Activated CD4-positive, CD25-positive, alpha-beta regulatory T cell treated with anti-CD3 and anti-CD28 coated beads, Interleukin-2, amount 50 U/mL, for 24 hours (primary cell): ENCODE data around the gene TTC9C.
"Not testable (repeated sequence)": the region's sequence is repeated elsewhere in the genome, so short reads cannot be mapped to it uniquely, and the experiment has no call there.

Experiments used
- ATAC-seq, 2 donors: fragments of 150-1000 bp; cut with Tn5 transposase; one replicate each; pipeline ENCODE4 v1.10.0; 2021; ENCODE audit warnings: mild to moderate bottlenecking in 1 of 2, moderate library complexity in 1 of 2

Gene TTC9C

DNA sequence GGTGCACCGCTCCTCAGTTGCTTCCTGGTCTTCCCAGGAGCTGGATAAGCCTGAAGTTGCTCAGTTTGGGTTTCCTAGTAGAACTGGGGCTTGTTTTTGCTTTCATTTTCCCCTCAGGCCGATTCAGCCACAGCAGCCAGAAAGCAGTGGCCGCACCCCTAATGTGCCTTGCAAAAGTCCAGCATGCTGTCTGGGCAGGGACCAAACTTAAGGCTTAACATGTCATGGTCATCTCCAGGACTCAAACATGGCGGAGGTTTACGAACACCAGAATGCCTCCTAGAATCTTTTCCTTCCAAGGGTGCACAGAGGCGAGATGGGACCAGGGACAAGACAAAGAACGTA, 18.3 kb upstream of the TTC9C start:
- no peak for ATAC-seq

DNA sequence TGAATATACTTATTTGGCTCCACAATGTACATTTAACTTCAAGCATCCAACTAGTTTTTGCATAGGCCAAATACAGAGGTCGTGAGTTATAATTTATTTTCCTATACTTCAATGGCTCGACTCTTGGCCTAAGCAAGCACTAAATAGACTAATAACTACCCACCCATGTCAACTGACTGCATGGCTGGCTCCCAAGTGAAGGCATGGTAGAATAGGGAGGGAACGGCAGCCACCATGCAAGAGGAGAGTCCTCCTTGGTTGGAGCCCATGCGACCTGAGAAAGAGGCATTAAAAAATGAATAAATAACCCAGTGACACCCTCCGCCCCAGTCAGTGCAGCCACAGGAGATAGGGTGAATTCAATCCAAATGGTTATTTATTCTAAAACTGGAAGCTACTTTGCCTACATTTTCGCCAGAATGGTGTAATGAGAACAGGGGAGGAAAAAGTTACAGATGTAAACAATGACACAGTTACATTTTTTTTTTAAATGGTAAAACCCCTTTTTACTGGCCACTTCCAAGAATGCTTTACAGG, 15.9 kb upstream of the TTC9C start:
- ATAC-seq, result no peak

DNA sequence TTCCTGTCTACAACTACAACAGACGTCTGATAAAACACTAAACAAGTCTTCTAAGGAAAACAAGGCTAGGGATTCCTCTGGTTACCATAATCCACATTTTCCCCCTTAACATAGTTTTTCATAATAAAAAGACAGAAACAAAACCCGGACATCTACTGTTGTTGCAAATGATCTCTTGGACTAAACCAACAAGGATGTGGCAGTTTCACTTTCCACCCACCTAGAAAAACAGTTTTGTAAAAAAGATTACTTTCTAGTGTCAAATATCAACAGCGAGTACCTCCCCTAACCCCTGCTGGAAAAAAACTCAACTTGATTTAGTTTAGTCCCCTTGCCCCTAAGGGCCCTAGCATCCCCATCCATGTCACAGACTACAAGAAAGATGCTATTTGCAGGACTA, 15.4 kb upstream of the TTC9C start:
- no peak for ATAC-seq

DNA sequence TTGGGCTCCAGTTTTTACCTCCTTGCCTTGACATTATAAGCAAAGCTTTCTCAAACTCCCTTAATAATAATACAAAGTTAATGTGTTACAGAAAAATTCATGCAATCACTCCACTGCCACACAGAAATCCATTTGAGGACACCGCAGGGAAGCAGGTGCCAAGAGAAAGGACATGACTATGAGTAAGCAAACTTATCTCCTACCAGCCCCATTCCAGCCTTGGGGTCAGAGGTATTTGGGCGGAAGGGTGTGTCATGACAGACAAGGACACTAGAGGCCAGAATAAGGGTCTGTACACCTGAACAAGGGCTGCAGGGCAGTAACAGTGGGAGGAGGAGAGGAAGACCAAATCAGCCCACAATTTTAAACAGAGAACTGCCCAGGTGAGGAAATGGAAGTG, 14.9 kb upstream of the TTC9C start:
- no peak for ATAC-seq

DNA sequence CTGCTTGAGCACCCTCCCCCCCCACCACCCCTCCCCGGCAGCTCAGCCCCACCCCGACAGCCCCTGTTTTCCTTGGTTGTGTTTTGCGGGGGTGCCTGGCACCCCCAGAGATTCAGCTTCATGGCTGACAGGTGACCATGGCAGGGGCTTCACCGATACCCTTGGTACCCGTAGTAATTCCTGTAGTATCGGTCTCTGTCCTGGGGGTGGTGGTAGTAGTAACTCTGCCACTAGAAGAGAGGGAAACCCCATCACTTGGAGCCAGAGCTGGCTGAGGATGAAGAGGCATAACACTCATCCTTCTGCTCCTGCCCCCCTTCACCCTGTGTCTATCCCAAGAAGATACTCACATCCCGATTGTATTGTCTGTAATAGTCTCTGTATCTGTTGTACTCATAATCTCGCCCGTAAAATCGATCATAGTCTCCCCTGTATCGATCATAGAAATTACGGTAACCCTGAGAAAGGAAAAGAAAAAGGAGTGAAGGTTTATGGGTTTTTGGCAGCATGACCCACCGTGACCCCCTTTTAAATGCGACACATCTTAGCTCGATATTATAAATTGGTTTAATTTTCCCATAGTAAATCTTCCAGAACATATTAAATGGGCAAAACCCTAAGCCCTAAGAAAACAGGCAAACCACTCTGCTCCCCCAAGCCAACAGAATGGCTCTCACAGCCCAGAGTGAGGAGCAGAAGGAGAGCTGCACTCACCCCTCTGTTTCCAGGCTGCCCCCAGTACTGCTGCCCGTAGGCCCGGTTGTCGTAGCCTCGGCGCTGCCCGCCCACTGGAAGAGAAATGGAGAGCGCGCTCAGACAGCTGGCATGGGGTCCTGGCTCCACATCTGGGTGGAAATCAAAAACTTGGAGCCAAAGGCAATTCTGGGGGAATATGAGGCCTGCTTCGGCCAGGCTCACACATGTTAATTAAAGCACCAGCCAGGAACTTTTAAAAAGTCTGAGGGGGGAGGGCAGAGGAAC, 12.8 kb upstream of the TTC9C start:
- ATAC-seq, result no peak

DNA sequence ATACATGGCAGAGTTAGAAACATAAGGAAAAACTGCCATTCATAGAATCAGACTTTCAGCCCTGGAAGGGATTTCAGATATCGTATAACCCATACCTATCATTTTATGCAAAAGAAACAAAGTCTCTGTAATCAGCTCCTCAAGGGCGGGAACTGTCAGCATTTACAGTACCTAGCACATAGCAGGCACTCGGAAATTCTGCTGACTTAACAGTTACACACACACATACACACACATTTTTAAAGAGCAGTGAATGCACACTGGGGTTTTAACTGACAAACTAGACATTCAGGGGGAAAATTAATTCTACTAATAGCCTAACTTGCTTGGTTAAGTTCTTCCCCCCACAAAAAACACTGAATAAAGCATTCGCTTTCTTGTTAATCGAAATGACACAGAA, 12.1 kb upstream of the TTC9C start:
- no peak for ATAC-seq

DNA sequence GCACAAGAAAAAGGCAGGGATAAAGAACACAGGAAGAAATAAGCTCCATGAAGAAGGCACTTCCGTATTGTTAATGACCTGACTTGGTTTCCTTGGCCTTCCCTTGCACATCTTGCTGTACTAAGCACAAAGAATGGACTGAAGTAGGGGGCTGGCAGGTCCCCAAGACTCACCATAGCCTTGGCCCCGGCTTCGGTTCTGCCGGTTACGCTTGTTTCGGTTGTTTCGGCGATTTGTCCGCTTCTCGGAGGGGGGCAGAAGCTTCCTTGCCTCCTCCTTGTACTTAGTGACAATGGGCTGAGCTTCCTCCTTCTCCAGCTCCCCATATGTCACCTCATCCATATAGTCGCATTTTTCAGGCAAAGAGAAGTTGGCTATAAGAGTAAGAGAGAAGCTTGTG, 11.5 kb upstream of the TTC9C start:
- no peak for ATAC-seq

DNA sequence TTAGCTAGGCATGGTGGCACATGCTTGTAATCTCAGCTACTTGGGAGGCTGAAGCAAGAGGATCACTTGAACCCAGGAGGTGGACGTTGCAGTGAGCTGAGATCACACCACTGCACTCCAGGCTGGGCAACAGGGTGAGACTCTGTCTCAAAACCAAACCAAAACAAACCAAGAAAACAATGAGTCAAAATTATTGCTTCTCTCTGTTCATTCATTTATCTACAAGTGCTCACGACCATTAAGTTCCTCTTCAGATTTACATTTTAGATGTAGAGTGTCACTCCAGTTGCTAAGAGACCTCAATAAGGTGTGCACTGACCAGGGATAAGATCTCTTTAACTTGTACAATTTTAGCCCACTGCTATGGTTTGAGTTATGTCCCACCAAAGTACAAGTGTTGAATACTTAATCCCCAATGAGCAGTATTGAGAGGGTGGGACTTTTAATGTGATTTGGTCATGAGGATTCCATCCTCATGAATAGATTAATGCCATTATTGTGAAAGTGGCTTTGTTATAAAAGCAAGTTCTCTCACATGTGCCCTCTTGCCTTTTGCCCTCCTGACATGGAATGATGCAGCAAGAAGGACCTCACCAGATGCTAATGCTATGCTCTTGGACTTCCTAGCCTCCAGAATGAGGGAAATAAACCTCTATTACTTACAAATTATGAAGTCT, 8.8 kb upstream of the TTC9C start:
- peak; percentile 41 to 51 for ATAC-seq

DNA sequence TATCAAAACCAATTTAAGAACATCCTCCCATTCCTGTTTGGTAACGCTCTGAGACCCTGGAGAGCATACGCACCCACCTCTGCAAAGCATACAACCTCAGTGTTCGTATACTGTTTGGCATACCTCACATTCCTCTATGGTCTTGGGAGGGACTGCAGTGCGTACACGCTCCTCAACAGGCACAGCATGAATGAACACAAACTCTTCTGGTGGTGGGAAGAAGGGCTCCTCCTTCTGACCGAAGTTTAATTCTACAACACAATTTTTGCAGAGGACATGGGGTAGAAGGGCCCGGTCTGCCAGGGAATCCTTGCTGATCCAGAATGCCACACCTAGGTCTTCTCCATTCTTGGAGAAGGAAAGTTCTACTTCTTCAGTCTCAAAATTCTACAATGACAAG, 6.3 kb upstream of the TTC9C start:
- no peak for ATAC-seq

DNA sequence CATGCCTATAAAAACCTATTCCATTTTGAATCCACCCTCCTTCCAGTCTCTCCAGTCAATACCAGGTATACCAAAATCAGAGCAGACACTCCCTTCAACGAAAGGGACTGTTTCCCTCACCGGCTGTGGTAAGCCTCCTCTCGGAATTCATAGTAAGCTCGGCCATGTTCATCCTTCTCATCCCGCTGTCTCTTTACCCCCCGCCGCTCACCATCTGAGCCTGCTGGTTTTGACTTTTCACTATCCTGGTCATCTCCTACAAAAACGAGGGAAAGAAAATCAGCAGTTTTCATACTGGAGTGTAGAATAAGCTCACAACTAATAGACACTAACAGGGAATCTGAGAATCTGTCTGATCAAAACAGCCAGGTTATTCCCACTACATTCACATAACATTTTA, 4.1 kb upstream of the TTC9C start:
- ATAC-seq, result no peak

DNA sequence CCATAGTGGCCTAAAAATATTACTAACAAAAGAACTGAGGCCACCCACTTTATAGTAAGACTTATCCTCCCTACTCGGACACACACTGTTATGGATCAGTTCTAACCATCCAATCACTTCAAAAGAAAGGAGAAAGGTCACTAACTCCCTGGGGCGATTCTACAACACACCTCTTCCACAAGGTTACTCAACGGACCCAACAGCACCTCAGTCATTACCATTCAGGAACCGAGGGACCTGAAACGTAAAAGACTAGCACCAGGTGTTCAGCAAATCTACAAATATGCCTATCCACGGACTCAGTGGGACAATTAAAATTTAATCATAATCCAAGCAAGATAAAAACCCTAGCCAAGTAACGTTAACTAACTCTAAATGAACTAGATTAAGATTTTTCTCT, 2.6 kb upstream of the TTC9C start:
- no peak for ATAC-seq

DNA sequence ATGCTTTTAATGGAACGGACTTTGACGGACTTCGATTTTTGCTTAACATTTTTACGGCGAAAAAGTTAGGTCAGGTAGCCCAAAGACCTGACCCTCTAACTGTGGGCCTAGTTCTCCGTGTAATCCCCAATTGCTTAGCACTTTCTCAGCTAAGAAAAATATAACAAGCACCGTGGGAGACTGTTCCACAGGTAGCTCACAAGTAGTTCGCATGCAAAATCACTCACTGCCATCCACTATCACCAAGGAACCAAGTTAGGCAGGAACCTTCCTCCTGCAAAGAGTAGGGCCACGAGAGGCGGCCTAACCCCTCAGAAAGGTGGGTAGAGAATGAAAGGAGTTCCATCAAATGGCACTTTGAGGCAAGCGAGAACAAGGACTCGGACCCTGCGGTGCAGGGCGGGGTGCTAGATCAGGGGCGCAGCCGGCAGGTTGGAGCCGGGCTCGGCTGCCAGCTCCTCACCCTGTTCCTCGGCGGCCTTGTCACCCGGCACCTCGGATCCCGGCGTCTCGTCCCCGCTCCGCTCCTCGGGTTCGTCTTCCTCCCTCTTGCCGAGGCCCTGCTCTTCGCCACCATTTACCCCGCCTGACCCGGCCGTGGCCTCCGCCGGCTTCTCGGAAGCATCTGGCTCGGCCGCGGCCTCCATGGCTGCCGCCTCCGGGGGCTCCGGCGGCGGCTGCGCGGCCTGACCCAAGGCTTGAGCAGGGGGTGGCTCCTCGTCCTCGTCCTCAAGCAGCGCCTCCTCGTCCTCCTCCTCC, 2.0 kb upstream of the TTC9C start:
- ATAC-seq, result no peak

DNA sequence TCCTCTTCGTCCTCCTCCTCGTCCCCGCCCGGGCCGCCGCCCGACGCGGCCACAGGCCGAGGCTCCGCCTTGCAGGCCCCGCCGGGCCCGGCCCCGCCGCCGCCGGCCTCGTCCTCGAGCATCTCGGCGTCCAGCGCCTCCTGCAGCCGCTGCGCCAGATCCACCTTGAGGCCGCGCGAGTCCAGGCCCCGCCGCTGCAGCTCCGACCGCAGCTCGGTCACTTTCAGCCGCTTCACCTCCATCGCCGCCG, 1.4 kb upstream of the TTC9C start:
- peak; percentile 1 to 2 for ATAC-seq

DNA sequence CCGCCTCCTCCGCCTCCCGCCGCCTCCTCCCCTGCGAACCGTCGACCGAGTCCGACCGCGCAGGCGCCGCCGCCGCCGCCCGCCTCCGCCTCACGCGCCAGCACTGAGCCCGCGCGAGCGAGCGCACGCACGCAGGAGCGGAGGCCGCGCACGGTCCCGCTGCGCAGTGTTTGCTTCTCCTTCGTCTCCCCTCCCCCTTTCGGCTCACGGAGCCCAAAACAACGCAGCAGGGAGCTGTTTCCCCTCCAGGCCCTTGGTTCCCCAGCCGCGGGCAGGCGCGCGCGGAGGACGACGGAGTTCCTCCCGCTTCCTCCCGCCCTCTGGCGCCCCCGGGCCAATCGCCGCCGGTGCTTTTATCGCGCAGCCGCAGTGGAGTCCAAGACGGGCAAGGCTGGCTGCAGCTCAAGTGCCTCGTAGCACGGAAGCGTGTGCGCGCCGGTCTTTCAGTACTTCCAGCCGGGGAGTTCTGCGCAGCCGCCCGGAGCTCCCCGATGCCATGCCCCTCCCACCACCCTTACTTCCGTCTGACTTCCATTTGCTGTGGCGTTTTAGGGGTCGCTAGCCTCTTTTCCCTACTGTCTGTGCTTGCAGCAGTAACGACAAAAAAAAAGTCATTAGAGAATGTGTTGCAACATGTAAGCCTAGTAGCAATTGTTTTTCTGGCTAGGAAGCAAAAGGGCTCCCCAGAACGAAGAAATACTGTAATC, 968 bp upstream of the TTC9C start, which contains the start of gene HNRNPUL2:
TSS of gene HNRNPUL2 (minus strand) at position 293 of the 707 bp plus-strand sequence. CDS start 301 bp downstream, outside the sequence.
- peak; percentile 84 to 85 for ATAC-seq

DNA sequence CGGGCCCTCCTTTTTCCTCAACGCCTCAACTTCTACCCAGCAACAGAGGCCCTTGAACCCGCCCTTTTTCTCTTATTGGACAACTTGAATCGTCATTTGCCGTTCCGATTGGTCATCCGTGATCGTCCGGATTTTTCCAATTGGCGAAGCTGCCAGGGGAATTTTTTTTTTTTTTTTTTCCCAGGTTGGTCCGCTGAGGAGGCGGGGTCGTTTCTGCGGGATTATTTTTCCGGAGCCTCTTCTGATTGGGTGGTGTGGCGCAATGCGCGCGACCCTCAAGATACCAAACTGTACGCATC, 465 bp upstream of the TTC9C start:
- peak; percentile 62 to 66 for ATAC-seq

DNA sequence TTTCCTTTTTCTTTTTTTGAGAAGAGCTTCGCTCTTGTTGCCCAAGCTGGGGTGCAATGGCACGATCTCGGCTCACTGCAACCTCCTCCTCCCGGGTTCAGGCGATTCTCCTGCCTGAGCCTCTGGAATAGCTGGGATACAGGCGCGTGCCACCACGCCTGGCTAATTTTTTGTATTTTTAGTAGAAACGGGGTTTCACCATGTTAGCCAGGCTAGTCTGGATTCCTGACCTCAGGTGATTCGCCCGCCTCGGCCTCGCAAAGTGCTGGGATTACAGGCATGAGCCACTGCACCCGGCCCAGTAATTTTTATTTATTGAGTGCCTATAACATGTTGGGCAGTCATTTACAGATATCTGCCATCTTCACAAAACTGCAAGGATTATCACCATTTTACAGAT, 1.8 kb downstream of the TTC9C start:
- ATAC-seq, result not testable (repeated sequence)

DNA sequence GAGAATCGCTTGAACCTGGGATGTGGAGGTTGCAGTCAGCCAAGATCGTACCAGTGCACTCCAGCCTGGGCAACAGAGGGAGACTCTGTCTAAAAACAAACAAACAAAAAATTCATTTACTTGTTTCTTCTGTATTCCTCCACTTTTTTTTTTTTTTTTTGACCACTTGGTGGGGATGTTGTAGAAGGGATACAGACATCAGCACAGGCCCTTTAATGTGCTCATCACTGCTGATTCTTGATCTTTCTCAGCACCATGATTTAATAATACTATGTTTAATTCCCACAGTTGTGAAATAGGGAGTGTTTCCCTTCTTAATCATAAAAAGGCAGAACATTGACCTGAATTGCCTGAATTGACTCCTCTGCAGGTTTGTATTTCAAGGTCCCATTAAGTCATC, 4.5 kb downstream of the TTC9C start:
- peak in 1 of 2 donors; percentile 20 for ATAC-seq

DNA sequence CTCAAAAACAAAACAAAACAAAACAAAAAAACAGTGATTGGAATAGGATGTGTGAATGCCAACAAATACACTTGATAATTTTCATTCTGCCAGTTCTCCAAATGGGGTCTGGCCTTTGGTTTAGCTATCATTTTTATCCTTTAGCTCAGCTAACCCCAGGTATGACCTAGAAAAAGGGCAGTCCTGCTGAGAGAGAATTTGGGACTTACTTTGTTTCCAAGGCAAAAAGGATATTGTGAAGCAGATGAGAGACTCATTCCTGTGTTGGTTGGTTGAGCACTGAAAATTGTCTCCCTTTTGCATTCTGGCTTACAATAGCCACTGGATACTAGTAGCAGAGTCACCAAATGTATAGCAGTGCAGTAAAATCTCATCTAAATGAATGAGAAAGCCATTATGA, 8.9 kb downstream of the TTC9C start:
- ATAC-seq, result no peak

DNA sequence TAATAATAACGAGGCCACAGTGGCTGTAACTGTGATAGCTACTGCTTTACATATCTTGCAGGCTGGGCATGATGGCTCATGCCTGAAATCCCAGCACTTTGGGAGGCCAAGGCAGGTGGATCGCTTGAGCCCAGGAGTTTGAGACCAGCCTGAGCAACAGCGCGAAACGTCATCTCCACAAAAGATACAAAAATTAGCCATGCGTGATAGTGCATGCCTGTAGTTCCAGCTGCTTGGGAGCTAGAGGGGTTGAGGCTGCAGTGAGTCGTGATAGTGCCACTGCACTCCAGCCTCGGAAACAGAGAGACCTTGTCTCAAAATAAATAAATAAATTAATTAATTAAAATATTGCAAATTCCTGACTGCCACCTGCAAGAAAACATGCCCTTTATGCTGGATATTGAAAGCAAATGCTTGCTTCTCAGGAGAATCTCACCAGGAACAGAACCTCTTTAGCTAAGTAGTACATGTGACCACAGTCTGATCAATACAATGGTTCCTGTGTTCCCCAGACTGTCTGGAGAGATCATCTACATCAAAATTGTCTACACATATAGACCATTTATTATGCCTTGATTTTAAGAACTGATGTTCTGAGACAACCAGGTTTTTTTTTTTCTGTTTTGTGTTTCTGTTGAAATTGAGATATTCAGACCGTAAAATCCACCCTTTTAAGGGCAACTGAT, 19.3 kb downstream of the TTC9C start:
- ATAC-seq, result no peak

DNA sequence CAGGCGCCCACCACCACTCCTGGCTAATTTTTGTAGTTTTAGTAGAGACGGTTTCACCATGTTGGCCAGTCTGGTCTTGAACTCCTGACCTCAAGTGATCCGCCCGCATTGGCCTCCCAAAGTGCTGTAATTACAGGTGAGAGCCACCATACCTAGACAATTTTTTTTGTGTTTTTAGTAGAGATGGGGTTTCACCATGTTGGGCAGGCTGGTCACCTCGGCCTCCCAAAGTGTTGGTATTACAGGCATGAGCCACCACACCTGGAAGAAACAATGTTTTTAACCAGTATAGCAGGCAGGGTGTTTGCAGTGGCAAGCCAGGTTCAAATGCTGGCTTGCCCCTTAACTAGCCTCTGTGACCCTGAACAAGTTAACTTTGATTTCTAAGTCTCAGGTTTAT, 21.6 kb downstream of the TTC9C start:
- ATAC-seq, result not testable (repeated sequence)

DNA sequence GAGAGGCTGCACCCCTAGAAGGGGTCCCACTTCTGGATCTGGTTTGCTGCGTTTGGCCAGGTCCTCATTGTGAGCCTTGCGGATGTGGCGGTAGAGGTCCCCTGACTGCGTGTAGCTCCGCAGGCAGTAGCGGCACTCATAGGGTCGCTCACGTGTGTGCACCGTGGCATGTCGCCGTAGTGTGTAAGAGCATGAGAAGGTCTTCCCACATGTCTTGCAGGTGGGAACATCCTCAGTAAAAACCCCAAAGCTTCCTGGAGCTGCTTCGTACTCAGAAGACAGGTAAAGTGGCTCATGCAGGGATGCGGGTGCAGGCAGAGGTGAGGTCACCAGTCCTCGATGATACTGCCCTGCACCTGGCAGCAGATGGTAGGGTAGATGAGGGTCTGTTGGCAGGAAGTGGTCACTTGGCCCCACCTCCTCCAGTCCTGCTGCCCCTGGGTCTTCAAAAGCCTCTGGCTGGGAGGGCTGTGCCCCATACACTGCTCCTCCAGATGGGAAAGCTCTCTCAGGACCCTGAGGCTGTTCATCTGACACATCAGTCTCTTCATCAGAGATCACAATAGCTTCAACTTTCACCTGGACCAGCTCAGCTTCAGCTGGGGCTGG, 24.0 kb downstream of the TTC9C start:
- no peak for ATAC-seq
